Adrenal gland (tissue), 12 donors: ENCODE results near the gene DRGX. TPM values are rescaled to one million over a fixed set of nuclear protein-coding genes. Genes with fewer than 3 reads are reported as not detected.

Experiments
- DNase-seq, 7 donors: peaks; one replicate each; pipeline ENCODE4 v3.0.0-alpha.2; 2019 to 2020
- H3K27ac ChIP-seq, 5 donors: fragments of 200-600 bp; sonication (generic) in 4 of 5; 1 replicate in 3 of 5; 2 replicates in 2 of 5; pipeline versions ENCODE4 v1.5.1 to v1.8.0; 2016 to 2020; ENCODE audit warnings: mild to moderate bottlenecking in 1 of 5
- H3K27me3 ChIP-seq: fragments of 200-600 bp; 2 replicates; pipeline ENCODE4 v1.8.0; 2021
- H3K36me3 ChIP-seq, 2 donors: fragments of 200-600 bp; replicated peaks in 1 of 2; 1 replicate in 1 of 2; 2 replicates in 1 of 2; pipeline versions ENCODE4 v1.5.1 to v1.8.0; 2018 to 2022
- H3K4me1 ChIP-seq, 2 donors: fragments of 200-600 bp; replicated peaks in 1 of 2; 1 replicate in 1 of 2; 2 replicates in 1 of 2; pipeline versions ENCODE4 v1.5.1 to v1.8.0; 2018 to 2021
- H3K4me3 ChIP-seq, 4 donors: fragments of 200-600 bp; sonication (generic) in 3 of 4; one replicate each; pipeline ENCODE4 v1.5.1; 2016 to 2018
- H3K9me3 ChIP-seq, 3 donors: fragments of 200-600 bp; sonication (generic) in 1 of 3; replicated peaks in 1 of 3; 1 replicate in 2 of 3; 2 replicates in 1 of 3; pipeline versions ENCODE4 v1.5.1 to v1.8.0; 2016 to 2021
- POLR2A ChIP-seq, 2 donors: fragments of 450-650 bp; IDR thresholded peaks; one replicate each; pipeline ENCODE4 v1.6.1; 2017; ENCODE audit warnings: antibody characterized with exemption in 2 of 2, mild to moderate bottlenecking in 2 of 2, moderate library complexity in 1 of 2
- WGBS, 4 donors: extraction: QIAGEN DNeasy Blood & Tissue Kit in 2 of 4; methylation state at CpG; one replicate each; pipeline versions ENCODE4 v1.1.5 to v1.1.7; 2013 to 2017; 5-methylcytosine and 5-hydroxymethylcytosine counted together
- intact Hi-C, 2 donors: fragments of 100-400 bp; cut with DNase I; formaldehyde crosslinking; loops; one replicate each; pipeline versions ENCODE4 v1.14.1 to v1.15.0; 2022 to 2023
- polyA plus RNA-seq, 3 donors: library from polyadenylated mRNA; stranded (reverse); fragments of 200-250 nt in 2 of 3; fragments of 350-450 nt in 1 of 3; fragmentation: Illumina TruSeq in 1 of 3; extraction: RNeasy Lipid Tissue Mini Kit (QIAGEN cat#74804) in 1 of 3; gene quantifications; one replicate each; pipeline ENCODE4 v1.2.3, GENCODE V29; 2013 to 2014
- total RNA-seq, 9 donors: library from RNA; depleted of rRNA in 4 of 9; stranded (reverse); fragments of >200 nt in 4 of 9; fragments of 120-200 nt in 1 of 9; fragmentation: NEBNext Ultra II Directional in 1 of 9; extraction: Animal tissue kit (Norgen Biotek cat#: 25700) in 1 of 9; gene quantifications; one replicate each; pipeline versions ENCODE4 v1.1.0 to v1.2.4, GENCODE V29; 2013 to 2023
- TF ChIP-seq, protein P1 (sequence below), 6 experiments: fragments of 450-650 bp in 4 of 6; fragments of 200-600 bp in 2 of 6; sonication (generic) in 1 of 6; IDR thresholded peaks; 1 replicate in 5 of 6; 2 replicates in 1 of 6; pipeline versions ENCODE4 v1.5.1 to v1.8.0; 2016 to 2021; ENCODE audit warnings: antibody characterized with exemption in 6 of 6, mild to moderate bottlenecking in 2 of 6, moderate library complexity in 1 of 6
- donor health status: healthy with polysubstance abuse.
- donor health status: Bipolar disorder and iron deficiency.
- donor health status: DM: yes; HTN: yes; CAD: no.
- donor health status: DM: no; HTN: no; CAD: no.
- donor health status: DM: no; HTN: no; CAD: no.
- donor health status: DM: yes; HTN: yes; CAD: no.

The DRGX gene
- total and polyA plus RNA-seq, 12 donors, result 0.06 to 9.6 (median 2.8) TPM; not detected in 4

DNA sequence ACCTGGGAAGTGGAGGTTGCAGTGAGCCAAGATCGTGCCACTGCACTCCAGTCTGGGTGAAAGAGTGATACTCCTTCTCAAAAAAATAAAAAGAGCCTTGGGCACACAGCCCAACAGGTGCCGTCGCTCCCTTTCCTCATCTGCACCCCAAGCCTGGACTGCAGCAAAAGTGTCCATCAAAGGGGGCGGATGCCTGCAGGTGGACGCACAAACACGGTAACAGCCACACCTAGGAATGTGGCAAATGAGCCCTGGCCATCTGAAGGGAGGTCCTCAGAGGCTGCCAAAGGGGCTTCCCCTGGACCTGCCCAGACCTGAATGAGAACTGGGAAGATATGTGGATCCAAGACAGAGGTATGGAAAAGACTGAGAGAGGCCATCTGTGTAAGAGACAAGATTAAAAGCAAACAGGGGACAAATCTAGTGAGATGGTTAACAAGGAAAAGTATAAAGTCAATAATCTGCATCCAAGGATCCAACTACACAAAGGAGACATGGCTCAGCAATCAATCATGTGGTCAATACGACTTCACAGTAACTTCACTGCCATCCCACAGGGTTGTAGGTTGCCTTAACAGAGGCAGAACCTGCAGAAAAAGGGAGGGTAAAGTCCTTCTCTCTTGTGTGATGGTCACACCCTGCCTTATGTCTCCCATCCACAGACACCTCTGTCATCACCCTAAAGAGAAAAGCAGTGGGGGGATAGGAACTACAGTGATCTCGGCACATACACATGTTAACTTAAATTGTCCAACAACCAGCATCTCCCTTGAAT, 25.4 kb downstream of the DRGX start:
- H3K27ac ChIP-seq, result no peak overlapping the region
- WGBS, 4 donors, result 68 to 81% (median 77%) methylated on average over 8 of the region's 8 CpGs
- intact Hi-C loops, result no loop called here
- H3K27me3 ChIP-seq, result no peaks in the 10 kb centered on the region
- H3K4me3 ChIP-seq, result no peak overlapping the region
- TF ChIP-seq, protein P1, sequence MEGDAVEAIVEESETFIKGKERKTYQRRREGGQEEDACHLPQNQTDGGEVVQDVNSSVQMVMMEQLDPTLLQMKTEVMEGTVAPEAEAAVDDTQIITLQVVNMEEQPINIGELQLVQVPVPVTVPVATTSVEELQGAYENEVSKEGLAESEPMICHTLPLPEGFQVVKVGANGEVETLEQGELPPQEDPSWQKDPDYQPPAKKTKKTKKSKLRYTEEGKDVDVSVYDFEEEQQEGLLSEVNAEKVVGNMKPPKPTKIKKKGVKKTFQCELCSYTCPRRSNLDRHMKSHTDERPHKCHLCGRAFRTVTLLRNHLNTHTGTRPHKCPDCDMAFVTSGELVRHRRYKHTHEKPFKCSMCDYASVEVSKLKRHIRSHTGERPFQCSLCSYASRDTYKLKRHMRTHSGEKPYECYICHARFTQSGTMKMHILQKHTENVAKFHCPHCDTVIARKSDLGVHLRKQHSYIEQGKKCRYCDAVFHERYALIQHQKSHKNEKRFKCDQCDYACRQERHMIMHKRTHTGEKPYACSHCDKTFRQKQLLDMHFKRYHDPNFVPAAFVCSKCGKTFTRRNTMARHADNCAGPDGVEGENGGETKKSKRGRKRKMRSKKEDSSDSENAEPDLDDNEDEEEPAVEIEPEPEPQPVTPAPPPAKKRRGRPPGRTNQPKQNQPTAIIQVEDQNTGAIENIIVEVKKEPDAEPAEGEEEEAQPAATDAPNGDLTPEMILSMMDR (IDR thresholded peaks at IDR 0.05), result no peak
- H3K9me3 ChIP-seq, result no peaks in the 10 kb centered on the region
- H3K36me3 ChIP-seq, result no peaks in the 10 kb centered on the region
- H3K4me1 ChIP-seq, result no peaks in the 10 kb centered on the region
- DNase-seq, result peak in 1 of 7 donors; percentile 14

DNA sequence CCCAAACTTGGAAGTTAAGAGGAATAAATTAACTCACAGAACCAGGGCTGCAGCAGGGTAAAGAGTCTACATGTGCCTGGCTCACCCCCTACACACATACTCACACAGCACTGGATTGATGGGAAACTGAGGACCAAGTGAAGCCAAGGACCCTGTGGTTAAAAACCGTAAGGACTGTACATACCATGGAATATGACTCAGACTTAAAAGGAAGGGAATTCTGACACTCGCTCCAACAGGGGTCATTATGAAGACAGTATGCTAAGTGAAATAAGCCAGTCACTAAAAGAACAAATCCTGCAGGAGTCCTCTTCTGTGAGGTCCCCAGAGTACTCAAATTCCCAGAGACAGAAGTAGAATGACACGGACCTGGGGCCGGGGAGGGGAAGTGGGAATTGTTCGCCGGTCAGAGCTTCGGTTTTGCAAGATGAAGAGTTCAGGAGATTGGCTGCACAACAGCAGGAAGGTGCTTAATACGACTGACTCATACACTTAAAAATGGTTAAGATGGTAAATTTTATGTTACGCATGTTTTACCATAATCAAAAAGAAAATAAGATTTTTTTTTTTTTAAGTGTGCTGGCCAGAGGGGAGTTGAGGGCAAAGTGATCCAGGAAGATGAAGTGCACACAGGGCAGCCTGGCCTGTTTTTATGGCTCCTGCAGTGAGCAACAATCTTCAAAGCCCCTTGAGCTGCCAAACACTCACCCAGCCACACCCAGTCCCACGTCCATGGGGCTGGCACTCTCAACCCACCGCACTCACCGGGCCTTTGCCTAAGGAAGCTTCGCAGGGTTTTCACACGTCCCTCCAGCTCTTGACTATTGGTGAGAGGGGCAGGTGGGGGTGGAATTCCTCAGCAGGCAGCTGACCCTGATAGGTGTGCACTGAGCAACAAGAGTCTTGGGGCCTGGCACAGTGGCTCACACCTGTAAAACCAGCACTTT, 26.4 kb downstream of the DRGX start:
- intact Hi-C loops, result no loop called here
- H3K36me3 ChIP-seq, result no peaks in the 10 kb centered on the region
- DNase-seq, result peak in 1 of 7 donors; percentile 33
- H3K27me3 ChIP-seq, result no peaks in the 10 kb centered on the region
- H3K9me3 ChIP-seq, result no peaks in the 10 kb centered on the region
- 70 to 76% (median 72%) methylated on average over 14 of the region's 14 CpGs for WGBS, 4 donors
- no peak overlapping the region for H3K4me3 ChIP-seq
- no peaks in the 10 kb centered on the region for H3K4me1 ChIP-seq
- TF ChIP-seq POLR2A (IDR thresholded peaks at IDR 0.05), result no peak
- TF ChIP-seq, protein P1 (IDR thresholded peaks at IDR 0.05), result no peak
- no peak overlapping the region for H3K27ac ChIP-seq

- DNase-seq, result peak in 1 of 7 donors; percentile 41
- no peaks in the 10 kb centered on the region for H3K36me3 ChIP-seq
- no peaks in the 10 kb centered on the region for H3K4me1 ChIP-seq
- no peaks in the 10 kb centered on the region for H3K27me3 ChIP-seq
- no peaks in the 10 kb centered on the region for H3K9me3 ChIP-seq
- TF ChIP-seq, protein P1 (IDR thresholded peaks at IDR 0.05), result no peak
- TF ChIP-seq POLR2A (IDR thresholded peaks at IDR 0.05), result no peak
- intact Hi-C loops, result no loop called here
- H3K27ac ChIP-seq, result no peak overlapping the region
- H3K4me3 ChIP-seq, result no peak overlapping the region
- 80 to 100% (median 91%) methylated on average over 2 to 4 of the region's 4 CpGs for WGBS, 4 donors
Observed at GRCh38 chr10:49368256-49368655, 27.6 kb downstream of the DRGX start.

DNA sequence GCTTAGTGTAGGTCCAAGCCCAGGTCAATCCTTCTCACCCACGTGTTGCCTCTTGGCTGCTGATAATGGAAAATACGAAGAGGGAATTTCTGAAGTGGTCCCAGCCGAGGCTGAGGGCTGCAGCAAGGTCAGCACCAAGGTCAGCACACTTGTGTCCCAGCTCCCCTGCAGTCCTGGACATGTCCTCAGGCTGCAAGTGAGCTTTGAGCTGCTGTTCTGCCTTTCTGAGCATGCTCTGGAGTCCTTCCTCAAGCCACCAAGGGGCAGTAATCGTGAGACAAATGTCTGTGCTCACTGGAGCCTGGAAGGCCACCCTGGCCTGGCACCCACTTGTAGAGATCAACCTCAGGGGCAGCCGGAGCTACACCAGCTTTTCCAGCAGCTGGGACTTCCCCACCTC, 28.3 kb downstream of the DRGX start:
- intact Hi-C loops, result no loop called here
- 51 to 54% (median 53%) methylated on average over 4 to 5 of the region's 5 CpGs for WGBS, 4 donors
- Histone ChIP-seq H3K4me1 (no peaks in the 10 kb centered on the region), H3K9me3 (no peaks in the 10 kb centered on the region), H3K27ac (no peak overlapping the region), H3K36me3 (no peaks in the 10 kb centered on the region), H3K4me3 (no peak overlapping the region), H3K27me3 (no peaks in the 10 kb centered on the region)
- peak in 1 of 7 donors; percentile 27 for DNase-seq
- TF ChIP-seq POLR2A (IDR thresholded peaks at IDR 0.05), result no peak
- TF ChIP-seq, protein P1 (IDR thresholded peaks at IDR 0.05), result no peak
